ENCODE results near the gene EHD3. TPM values are rescaled to one million over a fixed set of nuclear protein-coding genes. Genes with fewer than 3 reads are reported as not detected.
A peak's percentile ranks its signal among the peaks of the same experiment; 100 is the strongest.

EHD3 gene
- total RNA-seq, 1 experiment from 2014 or later, result not detected

GRCh38 chr2:31287654-31288053 lies 53.7 kb downstream of the EHD3 start:
- Histone ChIP-seq H3K27me3 (replicated peaks; ENCODE audit: control insufficient read depth, insufficient read depth, low read length) (no peaks in the 10 kb centered on the region), H3K4me3 (ENCODE audit: low read depth, low read length) (no peak overlapping the region), H3K9me3 (no peaks in the 10 kb centered on the region), H3K4me1 (no peaks in the 10 kb centered on the region), H3K36me3 (ENCODE audit: control insufficient read depth, insufficient read depth, low read length) (no peaks in the 10 kb centered on the region)
- Mint-ChIP-seq H3K27me3 (ENCODE audit: insufficient read depth, unreplicated experiment) (peaks cover 5% of the 10 kb centered on the region), H3K4me3 (ENCODE audit: unreplicated experiment) (no peak overlapping the region), H3K9me3 (ENCODE audit: unreplicated experiment) (no peaks in the 10 kb centered on the region), H3K27ac (ENCODE audit: unreplicated experiment) (no peak overlapping the region), H3K36me3 (ENCODE audit: insufficient read depth, unreplicated experiment) (no peaks in the 10 kb centered on the region), H3K4me1 (ENCODE audit: low read depth, unreplicated experiment) (no peaks in the 10 kb centered on the region)
- ChIA-PET POLR2A (interaction anchor here (0.6 kb wide), 1 partner anchor 862 kb away, joined by 7 read pairs; no protein-coding TSS in a partner anchor), CTCF (no interaction called here)
- no TSS peak for BruUV-seq (replicated peaks)
- no peak for TF ChIP-seq CTCF (IDR thresholded peaks at IDR 0.05; ENCODE audit: insufficient read depth in 1 of 2, low read depth in 1 of 2, low read length in 1 of 2, severe bottlenecking in 1 of 2, unreplicated experiment in 1 of 2)
- peak in 1 of 2 experiments; percentile 31 for DNase-seq
- intact Hi-C loops (cut with micrococcal nuclease; ENCODE audit: unreplicated experiment), result no loop called here

GRCh38 chr2:31294196-31294595 lies 60.2 kb downstream of the EHD3 start:
- no TSS peak for BruUV-seq (replicated peaks)
- DNase-seq, result peak in 1 of 2 experiments; percentile 2
- no peak for TF ChIP-seq CTCF (IDR thresholded peaks at IDR 0.05; ENCODE audit: insufficient read depth in 1 of 2, low read depth in 1 of 2, low read length in 1 of 2, severe bottlenecking in 1 of 2, unreplicated experiment in 1 of 2)
- intact Hi-C loops (cut with micrococcal nuclease; ENCODE audit: unreplicated experiment), result no loop called here
- Mint-ChIP-seq H3K27ac (ENCODE audit: unreplicated experiment) (no peak overlapping the region), H3K9me3 (ENCODE audit: unreplicated experiment) (no peaks in the 10 kb centered on the region), H3K27me3 (ENCODE audit: insufficient read depth, unreplicated experiment) (peaks cover 9% of the 10 kb centered on the region), H3K4me3 (ENCODE audit: unreplicated experiment) (no peak overlapping the region), H3K4me1 (ENCODE audit: low read depth, unreplicated experiment) (no peaks in the 10 kb centered on the region), H3K36me3 (ENCODE audit: insufficient read depth, unreplicated experiment) (no peaks in the 10 kb centered on the region)
- H3K9me3 ChIP-seq, result no peaks in the 10 kb centered on the region
- no peaks in the 10 kb centered on the region for H3K36me3 ChIP-seq (ENCODE audit: control insufficient read depth, insufficient read depth, low read length)
- H3K4me3 ChIP-seq (ENCODE audit: low read depth, low read length), result no peak overlapping the region
- no peaks in the 10 kb centered on the region for H3K27me3 ChIP-seq (replicated peaks; ENCODE audit: control insufficient read depth, insufficient read depth, low read length)
- ChIA-PET POLR2A (no interaction called here), CTCF (no interaction called here)
- H3K4me1 ChIP-seq, result no peaks in the 10 kb centered on the region

- BruUV-seq (replicated peaks), result no TSS peak
- Mint-ChIP-seq H3K27ac (ENCODE audit: unreplicated experiment) (no peak overlapping the region), H3K27me3 (ENCODE audit: insufficient read depth, unreplicated experiment) (peaks cover 9% of the 10 kb centered on the region), H3K9me3 (ENCODE audit: unreplicated experiment) (no peaks in the 10 kb centered on the region), H3K36me3 (ENCODE audit: insufficient read depth, unreplicated experiment) (no peaks in the 10 kb centered on the region), H3K4me3 (ENCODE audit: unreplicated experiment) (no peak overlapping the region), H3K4me1 (ENCODE audit: low read depth, unreplicated experiment) (no peaks in the 10 kb centered on the region)
- ChIA-PET CTCF (no interaction called here), POLR2A (no interaction called here)
- Histone ChIP-seq H3K36me3 (ENCODE audit: control insufficient read depth, insufficient read depth, low read length) (no peaks in the 10 kb centered on the region), H3K4me1 (no peaks in the 10 kb centered on the region), H3K4me3 (ENCODE audit: low read depth, low read length) (no peak overlapping the region), H3K9me3 (no peaks in the 10 kb centered on the region), H3K27me3 (replicated peaks; ENCODE audit: control insufficient read depth, insufficient read depth, low read length) (no peaks in the 10 kb centered on the region)
- no peak for TF ChIP-seq CTCF (IDR thresholded peaks at IDR 0.05; ENCODE audit: insufficient read depth in 1 of 2, low read depth in 1 of 2, low read length in 1 of 2, severe bottlenecking in 1 of 2, unreplicated experiment in 1 of 2)
- DNase-seq, result no peak
- intact Hi-C loops (cut with micrococcal nuclease; ENCODE audit: unreplicated experiment), result no loop called here
These were observed 62.8 kb downstream of the EHD3 start for GRCh38 chr2:31296641-31297287.

Measured in Caco-2 (cell line).